Stimulated activated CD4-positive, alpha-beta T cell treated with anti-CD3 and anti-CD28 coated beads, Interleukin-15, amount 100 ng/mL, for 1 hour (primary cell): Measurements from ENCODE around the gene OBSCN.

Experiments
- DNase-seq, 2 donors: peaks; one replicate each; pipeline ENCODE4 v3.0.0-alpha.2; 2020; ENCODE audit warnings: low read depth in 1 of 2, low spot score in 1 of 2

OBSCN gene

DNA sequence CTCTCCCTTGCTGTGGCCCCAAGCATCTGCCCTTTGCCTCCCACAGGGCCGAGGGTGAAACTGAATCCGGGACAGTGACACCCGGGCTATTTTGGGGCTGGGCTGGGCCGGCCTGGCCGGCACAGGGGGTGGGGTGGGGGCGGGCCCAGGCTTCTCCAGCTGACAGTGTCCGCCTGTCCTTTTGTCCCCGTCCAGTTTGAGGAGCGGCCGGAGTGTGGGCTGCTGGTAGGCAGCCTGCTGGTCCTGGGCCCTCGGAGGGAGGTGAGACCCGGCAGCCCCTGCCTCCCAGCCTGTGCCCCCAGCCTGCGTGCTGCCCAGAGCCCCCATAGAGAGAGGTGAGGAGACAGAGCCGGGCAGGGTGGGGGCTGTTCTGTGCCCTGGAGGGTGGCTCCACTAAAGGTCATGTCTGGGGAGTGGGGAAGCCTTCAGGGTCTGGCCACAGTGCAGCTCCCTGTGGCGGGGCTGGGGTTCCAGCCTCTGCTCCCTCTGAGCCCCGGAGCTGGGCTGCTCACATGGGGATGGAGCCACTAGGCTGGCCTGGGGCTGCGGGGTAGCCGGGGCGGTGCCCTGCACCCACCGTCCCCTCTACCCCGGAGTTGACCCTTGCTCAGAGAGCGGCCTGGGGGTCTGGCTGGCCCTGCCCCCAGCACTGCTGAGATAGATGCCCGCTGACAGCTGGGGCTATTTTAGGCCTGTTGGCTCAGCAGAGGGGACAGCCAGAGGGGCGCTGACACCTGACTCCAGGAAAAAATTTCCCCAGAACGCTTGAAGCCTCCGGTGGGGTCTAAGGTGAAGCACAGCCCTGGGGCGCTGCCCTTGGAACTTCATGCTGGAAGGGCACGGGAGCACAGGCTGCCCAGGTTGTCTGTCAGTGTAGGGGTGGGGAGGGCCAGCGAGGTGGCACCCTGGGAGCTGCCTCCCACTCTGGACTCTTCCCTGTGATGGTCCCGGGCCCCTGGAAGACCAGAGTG is at the start of gene OBSCN:
Gene OBSCN (plus strand): TSS at position 194 of the 971 bp plus-strand sequence. CDS start 3,740 bp downstream, outside the sequence.
- DNase-seq: no peak

DNA sequence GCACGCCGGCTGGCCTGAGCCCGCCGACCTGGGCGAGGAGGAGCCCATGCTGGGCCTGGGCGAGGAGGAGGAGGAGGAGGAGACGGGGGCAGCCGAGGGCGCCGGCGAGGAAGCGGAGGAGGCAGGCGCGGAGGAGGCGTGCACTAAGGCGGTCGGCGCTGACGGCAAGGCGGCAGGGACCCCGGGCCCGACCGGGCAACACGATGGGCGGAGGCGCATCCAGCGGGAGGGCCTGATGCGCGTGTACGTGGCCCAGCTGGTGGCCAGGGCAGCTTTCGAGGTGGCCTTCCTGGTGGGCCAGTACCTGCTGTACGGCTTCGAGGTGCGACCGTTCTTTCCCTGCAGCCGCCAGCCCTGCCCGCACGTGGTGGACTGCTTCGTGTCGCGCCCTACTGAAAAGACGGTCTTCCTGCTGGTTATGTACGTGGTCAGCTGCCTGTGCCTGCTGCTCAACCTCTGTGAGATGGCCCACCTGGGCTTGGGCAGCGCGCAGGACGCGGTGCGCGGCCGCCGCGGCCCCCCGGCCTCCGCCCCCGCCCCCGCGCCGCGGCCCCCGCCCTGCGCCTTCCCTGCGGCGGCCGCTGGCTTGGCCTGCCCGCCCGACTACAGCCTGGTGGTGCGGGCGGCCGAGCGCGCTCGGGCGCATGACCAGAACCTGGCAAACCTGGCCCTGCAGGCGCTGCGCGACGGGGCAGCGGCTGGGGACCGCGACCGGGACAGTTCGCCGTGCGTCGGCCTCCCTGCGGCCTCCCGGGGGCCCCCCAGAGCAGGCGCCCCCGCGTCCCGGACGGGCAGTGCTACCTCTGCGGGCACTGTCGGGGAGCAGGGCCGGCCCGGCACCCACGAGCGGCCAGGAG is 49.5 kb upstream of the OBSCN start:
- no peak for DNase-seq

DNA sequence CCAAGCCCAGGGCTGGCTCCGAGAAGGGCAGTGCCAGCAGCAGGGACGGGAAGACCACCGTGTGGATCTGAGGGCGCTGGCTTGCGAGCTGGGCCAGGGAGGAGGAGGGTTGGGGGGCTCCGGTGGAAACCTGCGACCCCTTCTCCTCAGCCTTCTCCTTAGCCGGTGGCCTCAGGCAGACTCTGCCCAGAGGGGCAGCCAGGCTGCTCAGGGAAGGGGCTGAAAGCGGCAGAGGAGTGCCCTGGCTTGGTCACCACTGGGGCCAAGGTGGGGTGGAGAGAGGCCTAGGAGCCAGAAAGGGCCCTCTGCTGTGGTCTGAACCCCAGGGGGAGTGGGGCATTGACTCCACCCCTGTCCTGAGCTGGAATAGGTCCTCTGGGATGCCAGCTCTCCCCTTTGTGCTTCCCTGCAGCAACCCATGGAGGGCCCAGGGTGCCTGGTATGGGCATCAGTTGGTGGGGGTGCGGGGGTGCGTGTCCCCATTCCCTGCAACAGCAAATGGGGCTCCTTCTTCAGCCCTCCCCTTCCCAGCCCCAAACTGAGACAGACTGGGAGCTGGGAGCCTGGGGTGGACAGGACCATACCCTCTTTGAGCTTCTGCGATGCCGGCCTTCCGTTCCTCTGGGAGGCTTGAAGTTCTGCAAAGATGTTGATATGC is 48.7 kb upstream of the OBSCN start:
- no peak for DNase-seq

DNA sequence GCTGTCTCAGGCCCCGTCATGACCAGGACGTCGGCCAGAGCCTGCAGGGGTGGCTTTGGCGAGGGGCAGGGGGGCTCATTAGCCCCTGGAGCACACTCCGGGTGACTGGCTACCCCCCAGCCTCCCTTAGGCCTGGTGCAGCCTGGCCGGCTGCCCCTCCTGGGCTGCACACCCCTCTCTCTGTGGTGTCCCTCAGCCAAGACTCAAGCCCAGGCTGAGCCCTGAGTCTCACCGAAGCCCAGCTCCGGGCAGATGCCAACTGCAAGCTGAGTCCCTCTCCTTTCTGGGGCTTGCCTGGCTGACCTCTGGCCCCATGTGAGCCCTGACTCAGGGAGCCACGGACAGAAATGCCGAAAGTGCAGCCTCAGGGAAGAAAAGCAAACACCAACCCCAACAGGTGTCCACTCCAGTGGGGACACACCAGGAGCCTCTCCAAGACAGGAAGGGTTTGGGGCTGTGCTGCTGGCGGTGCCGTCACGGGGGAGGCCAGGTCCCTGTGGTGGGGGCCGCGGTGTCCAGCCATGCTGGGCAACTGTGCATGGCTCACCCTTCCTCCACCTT is 47.6 kb upstream of the OBSCN start:
- no peak for DNase-seq

GRCh38 chr1:228161362-228161761 is 46.5 kb upstream of the OBSCN start:
- no peak for DNase-seq

DNA sequence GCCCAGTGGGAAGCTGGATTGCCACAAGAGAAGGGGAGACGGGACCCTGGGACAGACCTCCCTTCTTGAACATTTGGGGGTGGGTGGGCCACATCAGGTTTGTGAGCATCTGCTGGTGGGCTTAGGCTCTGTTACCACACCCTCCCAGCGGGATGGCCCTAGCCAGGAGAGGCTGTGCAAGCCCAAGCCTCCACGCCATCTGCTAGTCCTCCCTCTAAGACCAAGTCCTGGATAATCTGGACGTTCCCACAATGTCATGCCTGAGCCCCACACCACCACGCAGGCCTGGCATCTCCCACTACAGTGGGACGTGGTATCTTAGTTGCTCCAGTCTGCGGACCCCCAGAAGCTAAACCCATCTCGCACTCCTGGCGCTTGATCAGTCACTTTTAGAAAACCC is 46.0 kb upstream of the OBSCN start:
- DNase-seq: no peak

DNA sequence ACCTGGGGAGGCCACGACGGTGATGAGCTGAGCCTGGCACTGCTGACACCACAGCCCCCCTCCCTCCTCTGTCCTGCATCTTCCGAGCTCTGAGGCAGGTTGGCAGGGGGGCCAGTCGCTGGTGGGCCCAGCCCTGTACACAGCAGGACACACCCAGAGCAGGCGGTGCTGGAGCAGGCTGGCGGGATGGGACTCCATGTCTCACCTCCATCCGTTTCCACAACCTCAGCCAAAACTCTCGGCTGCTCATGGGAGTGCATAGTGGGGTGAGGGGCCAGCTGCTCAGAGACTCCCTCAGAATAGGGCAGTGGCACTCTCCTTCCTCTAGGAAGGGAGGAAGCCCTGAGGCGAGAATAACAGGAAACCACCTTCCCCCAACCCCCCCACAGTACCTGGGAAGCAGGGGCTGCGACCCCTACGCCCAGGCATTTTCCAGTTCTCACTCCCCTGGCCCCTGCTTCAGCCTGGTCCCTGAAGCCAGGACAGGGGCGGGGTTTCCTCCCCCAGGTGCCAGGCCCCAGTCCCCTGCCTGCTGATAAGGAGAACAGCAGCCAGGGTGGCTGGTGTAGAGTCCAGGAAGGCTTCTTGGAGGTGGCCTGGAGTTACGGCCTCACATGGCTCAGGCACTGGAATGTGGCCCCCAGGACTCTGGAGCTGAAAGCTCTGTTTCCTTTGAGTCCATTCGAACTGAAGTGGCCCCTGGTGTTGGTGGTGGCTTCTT is 45.4 kb upstream of the OBSCN start:
- no peak for DNase-seq

GRCh38 chr1:228163007-228163753 is 44.7 kb upstream of the OBSCN start:
- no peak for DNase-seq

DNA sequence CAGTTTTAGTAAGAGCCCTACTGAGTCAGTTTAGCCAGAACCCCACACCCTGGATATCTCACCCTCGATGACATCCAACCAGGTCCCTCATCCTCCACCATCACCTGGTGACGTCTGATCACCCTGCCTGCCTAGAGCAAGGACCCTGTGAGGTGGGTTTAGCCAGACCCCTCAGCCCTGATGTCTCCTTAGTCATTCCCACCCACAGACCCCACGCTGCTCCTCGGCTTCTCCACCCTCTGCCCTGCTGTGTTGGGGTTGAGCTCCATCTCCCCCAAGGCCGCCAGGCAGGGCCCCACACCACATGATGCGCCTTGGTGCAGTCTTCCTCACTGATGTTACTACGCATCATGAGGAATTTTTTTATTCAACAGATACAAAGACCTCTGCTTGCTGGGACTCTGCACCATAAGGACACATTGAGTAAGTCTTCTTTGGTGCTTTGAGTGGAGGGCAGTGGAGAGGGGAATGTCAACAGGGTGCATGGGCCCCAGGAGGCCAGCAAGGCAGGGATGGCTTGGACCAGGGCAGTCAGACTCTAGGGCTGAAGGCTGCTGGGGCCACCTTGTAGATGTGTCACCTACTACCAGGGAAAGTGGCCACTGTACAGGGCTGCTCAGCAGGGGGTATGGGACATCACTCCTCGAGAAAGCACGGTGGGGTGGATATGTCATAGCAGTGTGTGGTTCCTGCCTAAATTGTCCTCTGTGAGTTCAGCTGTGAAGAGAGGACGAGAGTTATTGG is 43.9 kb upstream of the OBSCN start:
- DNase-seq: no peak

- no peak for DNase-seq
Observed at GRCh38 chr1:228164561-228165371, 43.1 kb upstream of the OBSCN start.

- DNase-seq: peak; percentile 99 to 100
Observed at GRCh38 chr1:228165372-228166169, 42.3 kb upstream of the OBSCN start, which contains the start of gene IBA57. Gene IBA57 (plus strand): TSS chr1:228165804. CDS start chr1:228165817, 13 bp downstream.

DNA sequence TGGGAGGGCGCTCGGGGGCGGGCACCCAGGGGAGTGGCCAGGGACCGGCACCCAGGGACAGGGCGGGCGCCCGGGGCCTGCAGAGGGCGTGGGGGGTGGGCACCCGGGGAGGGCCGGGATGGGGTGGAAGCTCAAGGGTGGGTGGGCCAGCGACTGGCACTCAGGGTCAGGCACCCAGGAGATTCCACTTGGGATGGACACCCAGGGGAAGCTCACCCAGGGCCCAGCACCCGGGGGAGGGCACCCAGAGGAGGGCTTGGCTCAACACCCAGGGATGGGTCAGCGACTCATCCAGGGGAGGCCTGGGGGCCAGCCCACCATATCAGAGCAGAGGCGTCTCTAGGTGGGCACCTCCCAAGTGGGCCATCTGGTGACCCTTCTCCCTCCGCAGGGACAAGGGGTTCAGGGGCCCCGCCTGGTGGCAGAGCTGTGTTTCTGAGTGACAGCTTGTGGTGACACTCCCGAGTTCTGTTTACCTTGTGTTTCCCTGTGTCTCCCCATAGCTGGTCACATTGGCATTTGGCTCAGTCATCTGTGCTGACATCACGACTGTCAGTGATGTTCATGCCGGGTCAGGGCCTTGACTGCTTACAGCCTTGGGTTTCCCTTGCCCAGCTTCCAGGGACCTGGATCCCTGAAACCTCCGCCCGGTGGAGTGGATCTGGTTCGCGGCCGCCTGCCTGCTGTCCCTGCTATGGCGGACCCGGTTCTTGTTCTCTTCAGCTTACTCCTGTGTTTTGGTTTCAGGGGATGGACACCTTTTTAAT is 41.5 kb upstream of the OBSCN start:
- DNase-seq: peak in 1 of 2 donors; percentile 35

- DNase-seq: no peak
Observed at GRCh38 chr1:228168563-228169270, 39.1 kb upstream of the OBSCN start.

DNA sequence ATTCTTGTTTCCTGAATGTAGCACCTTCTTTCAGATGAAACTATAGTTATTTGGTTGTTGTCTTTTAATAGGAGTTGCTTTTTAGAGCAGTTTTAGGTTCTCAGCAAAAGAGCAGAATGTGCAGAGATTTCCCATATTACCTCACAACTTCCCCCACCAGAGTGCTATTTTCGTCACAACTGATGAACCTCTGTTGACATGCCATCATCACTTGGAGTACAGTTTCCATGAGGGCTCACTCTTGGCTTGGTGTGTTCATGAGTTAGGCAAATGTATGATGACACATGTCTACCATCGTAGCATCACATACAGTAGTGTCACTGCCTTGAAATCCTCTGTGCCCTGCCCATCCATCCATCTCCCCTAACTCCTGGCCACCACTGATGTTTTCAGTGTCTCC is 38.5 kb upstream of the OBSCN start:
- DNase-seq: no peak

GRCh38 chr1:228170666-228171065 is 37.2 kb upstream of the OBSCN start:
- no peak for DNase-seq
